Effector memory CD4-positive, alpha-beta T cell (primary cell): ENCODE data around the gene HACL1.

Experiments
- DNase-seq, 3 donors: peaks; one replicate each; pipeline ENCODE4 v3.0.0-alpha.2; 2020
- H3K27ac ChIP-seq: 2 replicates; pipeline ENCODE4 v1.7.0; 2013; ENCODE audit warnings: mild to moderate bottlenecking, low read length, moderate library complexity; ENCODE audit not compliant: insufficient read depth, poor library complexity, severe bottlenecking
- H3K27me3 ChIP-seq: replicated peaks from 2 replicates; pipeline ENCODE4 v1.7.0; 2013; ENCODE audit warnings: mild to moderate bottlenecking, low read length; ENCODE audit not compliant: insufficient read depth, control insufficient read depth, poor library complexity, severe bottlenecking
- H3K36me3 ChIP-seq: 2 replicates; pipeline ENCODE4 v1.7.0; 2013; ENCODE audit warnings: mild to moderate bottlenecking, low read length, moderate library complexity; ENCODE audit not compliant: control insufficient read depth, insufficient read depth
- H3K4me1 ChIP-seq: 2 replicates; pipeline ENCODE4 v1.7.0; 2013; ENCODE audit warnings: low read length, mild to moderate bottlenecking; ENCODE audit not compliant: control insufficient read depth, insufficient read depth, poor library complexity, severe bottlenecking
- H3K4me3 ChIP-seq: 2 replicates; pipeline ENCODE4 v1.7.0; 2013; ENCODE audit warnings: low read length, low read depth, mild to moderate bottlenecking; ENCODE audit not compliant: insufficient read depth, poor library complexity, severe bottlenecking
- H3K9me3 ChIP-seq: 2 replicates; pipeline ENCODE4 v1.7.0; 2013; ENCODE audit warnings: mild to moderate bottlenecking, low read length, moderate library complexity; ENCODE audit not compliant: control insufficient read depth

HACL1 gene

DNA sequence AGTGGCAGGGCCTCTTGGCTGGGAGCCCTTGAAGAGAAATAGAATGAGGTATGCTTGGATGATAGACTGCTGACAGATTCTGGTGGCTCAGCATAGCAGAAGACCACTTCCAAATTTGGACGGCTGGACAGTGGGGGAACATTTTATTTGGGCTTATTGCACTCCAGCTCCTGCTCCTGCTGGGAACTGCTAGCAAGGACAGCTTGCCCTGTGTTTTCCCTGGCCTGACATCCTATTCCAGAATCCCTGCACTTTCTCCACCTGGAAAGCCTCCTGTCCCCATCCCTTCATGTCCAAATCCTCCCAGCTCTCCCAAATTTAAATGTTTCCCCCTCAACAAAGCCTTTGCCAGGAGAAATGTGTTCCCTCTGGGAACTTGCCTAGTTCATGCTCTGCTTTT is 70.0 kb downstream of the HACL1 start:
- DNase-seq = no peak
- Histone ChIP-seq H3K36me3 (no peaks in the 10 kb centered on the region), H3K9me3 (no peaks in the 10 kb centered on the region), H3K4me1 (peaks cover 39% of the 10 kb centered on the region), H3K4me3 (no peak overlapping the region), H3K27ac (no peak overlapping the region), H3K27me3 (no peaks in the 10 kb centered on the region)

DNA sequence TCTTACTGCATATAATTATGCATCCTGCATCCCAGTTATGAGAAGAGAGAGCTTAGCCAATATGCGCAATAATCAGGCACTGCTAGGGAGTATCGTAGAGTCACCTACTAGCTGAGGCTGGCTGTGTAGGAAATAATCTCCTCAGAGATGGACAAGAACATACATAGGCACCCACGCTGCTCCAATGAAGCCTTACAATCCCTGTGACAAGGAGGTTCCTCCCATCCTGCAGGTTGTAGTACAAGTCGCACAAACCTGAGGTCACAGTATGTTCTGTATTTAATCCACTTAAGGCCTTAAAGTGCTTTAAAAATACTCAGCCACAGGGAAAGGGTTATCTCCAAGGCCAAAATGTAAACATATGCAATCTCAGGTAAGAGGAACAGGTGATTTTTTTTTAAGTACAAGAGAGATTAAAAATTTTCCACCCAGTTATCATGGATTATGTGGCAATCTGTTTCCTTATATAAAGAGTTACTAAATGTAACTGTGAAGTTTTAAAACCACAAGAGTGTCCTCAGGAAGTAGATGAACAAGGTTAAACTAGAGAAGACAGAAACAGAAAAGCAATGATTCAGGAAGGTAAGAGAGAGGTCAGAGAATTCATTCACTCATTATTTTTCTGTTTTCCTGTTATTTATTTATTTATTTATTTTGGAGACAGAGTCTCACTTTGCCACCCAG is 72.4 kb downstream of the HACL1 start:
- DNase-seq = no peak
- H3K9me3 ChIP-seq = no peaks in the 10 kb centered on the region
- H3K27me3 ChIP-seq = no peaks in the 10 kb centered on the region
- H3K4me1 ChIP-seq = peaks cover 29% of the 10 kb centered on the region
- H3K27ac ChIP-seq = peak overlapping the region; percentile 4
- H3K36me3 ChIP-seq = no peaks in the 10 kb centered on the region
- H3K4me3 ChIP-seq = no peak overlapping the region

DNA sequence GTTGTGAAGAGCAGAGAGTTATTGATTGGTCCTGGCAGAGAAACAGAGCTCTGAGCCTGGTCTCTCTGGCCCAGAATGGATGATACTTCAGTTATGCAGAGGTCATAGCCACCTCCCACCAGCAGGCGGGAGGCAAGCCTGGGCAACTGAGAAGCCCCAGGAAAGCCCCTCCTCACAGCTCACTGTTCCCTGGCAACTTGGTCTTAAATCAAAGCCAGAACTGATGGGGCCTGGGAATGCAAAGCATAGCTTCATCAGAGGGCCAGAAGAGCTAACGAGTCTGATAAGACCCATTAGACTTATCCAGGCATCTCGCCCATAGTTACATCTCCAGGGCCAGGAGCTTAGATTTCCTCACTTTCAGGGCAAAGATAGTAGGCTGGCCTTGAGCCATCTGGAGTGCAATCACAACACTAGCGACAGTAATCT is 74.3 kb downstream of the HACL1 start:
- Histone ChIP-seq H3K27ac (no peak overlapping the region), H3K36me3 (no peaks in the 10 kb centered on the region), H3K27me3 (no peaks in the 10 kb centered on the region), H3K9me3 (no peaks in the 10 kb centered on the region), H3K4me3 (no peak overlapping the region), H3K4me1 (peaks cover 29% of the 10 kb centered on the region)
- no peak for DNase-seq

DNA sequence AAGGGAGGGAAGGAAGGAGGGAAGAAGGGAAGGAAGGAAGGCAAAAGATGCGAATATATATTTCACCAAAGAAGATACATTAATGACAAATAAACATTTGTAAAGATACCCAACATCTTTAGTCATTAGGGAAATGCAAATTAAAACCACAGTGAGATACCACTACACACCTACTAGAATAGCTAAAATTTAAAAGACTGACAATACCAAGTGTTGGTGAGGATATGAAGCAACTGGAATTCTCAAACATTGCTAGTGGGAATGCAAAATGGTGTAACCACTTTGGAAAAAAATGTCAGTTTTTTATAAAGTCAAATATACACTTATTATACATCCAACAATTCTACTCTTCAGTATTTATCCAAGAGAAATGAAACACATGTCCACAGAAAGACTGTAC is 75.6 kb downstream of the HACL1 start:
- Histone ChIP-seq H3K4me3 (no peak overlapping the region), H3K27ac (no peak overlapping the region), H3K9me3 (no peaks in the 10 kb centered on the region), H3K27me3 (no peaks in the 10 kb centered on the region), H3K4me1 (peaks cover 32% of the 10 kb centered on the region), H3K36me3 (no peaks in the 10 kb centered on the region)
- DNase-seq = no peak

DNA sequence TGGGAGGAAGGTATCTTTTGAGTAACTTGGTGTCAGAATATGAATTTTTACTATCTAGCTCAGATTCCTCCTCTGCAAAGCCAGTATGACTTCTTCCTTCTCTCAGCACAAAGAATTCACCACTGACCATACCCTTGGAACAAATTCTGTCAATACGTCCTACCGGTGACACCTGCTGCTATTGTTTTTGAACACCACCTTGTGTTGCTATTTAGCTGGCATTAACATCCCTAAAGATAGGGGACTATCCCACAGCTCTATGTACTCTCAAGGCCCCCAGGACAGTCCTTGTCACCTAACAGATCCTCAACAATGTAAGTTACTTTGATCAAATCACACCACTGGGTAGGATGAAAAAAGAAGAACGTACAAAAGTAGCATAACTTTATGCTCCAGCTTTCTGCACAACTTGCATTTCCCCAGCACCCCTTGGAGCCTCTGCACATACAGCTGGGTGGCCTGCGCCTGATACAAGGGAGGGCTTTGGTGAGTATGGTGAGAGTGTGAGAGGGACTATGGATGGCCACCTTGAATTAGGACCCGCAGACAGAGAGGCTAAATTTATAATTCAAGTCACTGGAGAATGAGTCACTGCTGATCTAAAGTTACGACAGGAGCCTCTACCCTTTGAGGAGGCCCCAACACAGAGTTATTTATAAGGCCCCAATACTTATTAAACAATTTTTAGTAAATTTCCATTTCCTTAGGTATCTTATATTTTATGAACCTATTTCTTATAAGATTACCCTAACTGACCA is 77.5 kb downstream of the HACL1 start:
- Histone ChIP-seq H3K27me3 (no peaks in the 10 kb centered on the region), H3K4me1 (peaks cover 15% of the 10 kb centered on the region), H3K36me3 (no peaks in the 10 kb centered on the region), H3K9me3 (no peaks in the 10 kb centered on the region), H3K27ac (no peak overlapping the region), H3K4me3 (no peak overlapping the region)
- no peak for DNase-seq

DNA sequence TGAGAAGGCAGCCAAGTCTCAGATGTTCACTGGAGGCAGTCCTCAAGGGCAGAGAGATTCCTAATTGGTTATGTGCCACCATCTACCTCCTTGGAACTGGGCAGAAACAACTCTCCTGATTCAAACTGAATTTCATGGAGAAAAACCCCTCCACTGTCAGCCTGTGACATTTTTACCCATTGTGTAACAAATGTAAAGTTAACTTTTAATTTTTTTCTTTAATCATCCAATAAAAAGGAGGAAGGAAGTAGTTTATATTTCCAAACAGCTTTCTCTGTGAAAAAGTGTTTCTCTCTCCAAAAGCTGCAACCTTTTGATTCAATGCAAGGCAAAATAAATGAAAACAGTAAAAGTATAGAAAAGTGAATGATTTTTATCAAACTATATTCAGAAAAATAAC is 79.4 kb downstream of the HACL1 start:
- Histone ChIP-seq H3K27me3 (no peaks in the 10 kb centered on the region), H3K27ac (no peak overlapping the region), H3K4me3 (no peak overlapping the region), H3K9me3 (no peaks in the 10 kb centered on the region), H3K4me1 (peaks cover 4% of the 10 kb centered on the region), H3K36me3 (no peaks in the 10 kb centered on the region)
- no peak for DNase-seq

DNA sequence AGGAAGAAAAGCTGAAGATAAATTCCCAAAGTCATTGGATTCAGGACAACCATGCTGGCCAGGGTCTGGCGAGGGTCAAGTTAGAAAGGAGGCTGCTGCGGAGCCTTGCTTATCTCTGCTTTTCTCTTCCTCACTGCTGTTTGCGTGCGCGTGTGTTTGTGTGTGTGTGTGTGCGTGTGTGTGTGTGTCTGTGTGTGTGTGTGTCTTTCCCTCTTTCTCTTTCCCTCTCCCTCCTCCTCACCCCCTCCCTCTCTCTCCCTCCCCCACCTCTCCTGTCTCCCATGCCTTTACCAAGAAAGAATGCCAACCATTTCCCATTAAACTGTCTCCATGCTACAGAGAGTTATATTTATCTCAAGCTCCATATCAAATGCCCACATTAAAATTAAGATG is 79.8 kb downstream of the HACL1 start, which contains the start of gene COLQ:
Gene COLQ (minus strand): TSS at position 134 of the 393 bp plus-strand sequence. CDS start 81 bp downstream, at position 53.
- no peaks in the 10 kb centered on the region for H3K27me3 ChIP-seq
- H3K4me1 ChIP-seq = peaks cover 4% of the 10 kb centered on the region
- no peaks in the 10 kb centered on the region for H3K9me3 ChIP-seq
- no peak for DNase-seq
- no peak within 1 kb of the TSS for H3K27ac ChIP-seq
- peak within 1 kb of the TSS; percentile 12 for H3K4me3 ChIP-seq
- no peaks in the 10 kb centered on the region for H3K36me3 ChIP-seq

DNA sequence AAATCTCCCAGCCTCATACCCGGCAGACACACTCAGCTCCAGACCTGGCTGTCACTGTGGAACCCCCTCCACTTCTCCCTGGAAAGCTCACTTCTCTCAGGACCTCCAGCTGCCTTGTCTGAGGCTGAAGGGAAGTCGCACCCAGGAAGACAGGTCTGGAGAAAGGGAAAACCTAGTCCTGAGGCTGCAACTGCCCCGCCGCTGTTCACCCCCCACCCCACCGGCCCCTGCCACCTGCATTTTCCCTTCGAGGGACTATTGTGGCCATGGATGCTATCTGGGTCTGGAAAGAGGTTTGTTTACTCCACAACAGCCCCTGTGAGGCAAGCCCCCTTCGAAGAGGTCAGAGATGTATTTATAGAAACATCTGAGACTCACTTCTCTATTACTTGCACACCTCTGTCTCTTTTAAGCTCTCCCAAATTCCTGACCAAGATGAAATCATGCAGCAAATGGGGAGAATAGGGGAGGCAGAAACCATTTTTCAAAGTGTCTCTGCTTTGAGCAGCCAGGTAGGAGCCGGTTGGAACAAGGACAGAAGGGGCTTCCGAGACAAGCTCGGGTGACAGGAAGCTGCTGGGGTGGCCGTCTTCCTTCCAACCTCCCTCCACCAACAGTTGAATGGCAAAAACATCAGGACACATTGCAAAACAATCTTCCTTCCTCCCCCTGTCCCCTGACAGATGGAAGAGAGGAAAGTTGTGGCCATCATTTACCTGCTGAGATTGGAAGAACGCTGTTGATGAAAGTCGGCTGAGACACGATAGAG is 80.4 kb downstream of the HACL1 start:
- Histone ChIP-seq H3K36me3 (no peaks in the 10 kb centered on the region), H3K27me3 (no peaks in the 10 kb centered on the region), H3K4me3 (peak overlapping the region; percentile 12), H3K4me1 (peaks cover 4% of the 10 kb centered on the region), H3K9me3 (no peaks in the 10 kb centered on the region), H3K27ac (no peak overlapping the region)
- no peak for DNase-seq

DNA sequence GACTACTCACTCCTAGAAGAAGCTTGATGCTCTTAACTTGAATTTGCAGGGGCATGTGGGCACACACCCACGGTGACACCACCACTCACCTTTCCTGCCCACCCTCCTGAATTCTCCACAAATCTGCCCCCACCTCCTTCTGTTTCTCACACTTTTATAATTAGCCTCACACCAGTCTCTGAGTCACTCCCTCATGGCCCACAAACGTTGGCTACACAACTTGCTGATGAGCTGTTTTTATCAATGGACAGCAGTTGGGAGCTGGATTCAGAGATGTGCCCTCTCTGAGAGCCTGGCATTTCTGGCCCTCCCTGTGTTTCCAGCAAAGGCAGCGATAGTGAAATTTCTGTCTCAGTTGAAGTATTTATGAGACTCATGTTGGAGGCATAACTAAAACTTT is 81.2 kb downstream of the HACL1 start:
- DNase-seq = peak in 1 of 3 donors; percentile 10
- H3K27ac ChIP-seq = no peak overlapping the region
- no peaks in the 10 kb centered on the region for H3K27me3 ChIP-seq
- H3K9me3 ChIP-seq = no peaks in the 10 kb centered on the region
- no peak overlapping the region for H3K4me3 ChIP-seq
- H3K36me3 ChIP-seq = no peaks in the 10 kb centered on the region
- H3K4me1 ChIP-seq = peaks cover 4% of the 10 kb centered on the region

DNA sequence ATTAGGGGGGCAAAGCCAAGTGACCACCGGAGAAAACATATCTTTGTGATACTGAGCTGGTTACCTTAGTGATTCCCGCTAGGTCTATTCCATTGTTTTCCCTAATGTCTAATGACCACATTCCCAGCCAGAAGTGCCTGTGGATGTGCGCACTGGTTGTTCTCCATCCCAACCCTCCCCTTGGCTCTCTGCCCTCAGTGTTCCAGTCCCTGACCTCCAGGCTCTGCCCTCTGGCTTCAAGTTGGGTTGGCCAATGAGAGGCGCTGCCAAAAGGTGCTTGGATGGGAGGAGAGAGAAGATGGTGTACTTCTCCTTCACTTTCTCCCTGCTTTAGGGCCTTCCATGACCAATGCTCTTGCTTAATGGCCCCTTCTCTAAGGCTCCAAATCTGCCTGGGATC is 82.3 kb downstream of the HACL1 start:
- Histone ChIP-seq H3K4me3 (no peak overlapping the region), H3K9me3 (no peaks in the 10 kb centered on the region), H3K27me3 (no peaks in the 10 kb centered on the region), H3K36me3 (no peaks in the 10 kb centered on the region), H3K27ac (no peak overlapping the region), H3K4me1 (peaks cover 8% of the 10 kb centered on the region)
- DNase-seq = no peak
